ENCODE data around the gene CRTAC1. TPM values are rescaled to one million over a fixed set of nuclear protein-coding genes. Genes with fewer than 3 reads are reported as not detected.

Gene CRTAC1
- total RNA-seq, 1 donor from 2014 or later, result 0.66 TPM

DNA sequence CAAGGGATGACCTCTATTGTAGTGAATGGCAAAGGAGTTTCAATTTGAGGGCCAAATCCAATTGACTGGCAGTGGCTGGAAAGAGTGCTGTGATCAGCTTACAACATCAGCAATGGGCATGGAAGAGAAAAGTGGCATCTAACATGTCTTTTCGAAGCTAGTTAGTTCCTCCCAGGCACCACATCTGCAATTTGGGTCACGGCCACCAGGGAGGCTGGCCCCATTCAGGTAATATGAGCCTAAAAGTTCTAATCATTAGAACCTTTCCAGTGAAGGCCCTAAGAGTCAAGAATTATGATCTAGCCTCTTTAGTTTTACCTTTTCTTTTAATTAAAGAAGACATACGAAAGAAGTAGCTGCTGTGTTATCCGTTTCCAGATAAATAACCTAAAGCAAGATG, 17.3 kb downstream of the CRTAC1 start:
- H3K9ac ChIP-seq (ENCODE audit: low read length), result no peak overlapping the region
- no peaks in the 10 kb centered on the region for H3K4me1 ChIP-seq (ENCODE audit: insufficient read depth, low read length)
- H3K4me1 Mint-ChIP-seq (ENCODE audit: low read depth, unreplicated experiment), result no peaks in the 10 kb centered on the region
- H3K4me2 ChIP-seq (ENCODE audit: low read length), result no peak overlapping the region
- no peaks in the 10 kb centered on the region for H3K36me3 ChIP-seq (ENCODE audit: insufficient read depth, low read length)
- peaks cover 2% of the 10 kb centered on the region for H3K9me3 Mint-ChIP-seq (ENCODE audit: unreplicated experiment)
- no peak overlapping the region for H3K4me3 ChIP-seq (ENCODE audit: insufficient read depth, low read depth, low read length)
- H4K20me1 ChIP-seq (ENCODE audit: insufficient read depth, low read length), result no peaks in the 10 kb centered on the region
- H3K27ac ChIP-seq (ENCODE audit: low read depth, low read length), result no peak overlapping the region
- H3K36me3 Mint-ChIP-seq (ENCODE audit: low read depth, unreplicated experiment), result no peaks in the 10 kb centered on the region
- no peaks in the 10 kb centered on the region for H3K9me3 ChIP-seq (ENCODE audit: insufficient read depth, low read depth, low read length)
- DNase-seq (ENCODE audit: low read depth) (no peak), FAIRE-seq (no peak)
- TF ChIP-seq CTCF (IDR thresholded peaks at IDR 0.05; ENCODE audit: insufficient read depth, low read depth, low read length) (no peak), EZH2 (IDR thresholded peaks at IDR 0.05; ENCODE audit: insufficient read depth, low read length) (no peak)
- H2AFZ ChIP-seq (ENCODE audit: low read depth, low read length), result no peak overlapping the region
- no peaks in the 10 kb centered on the region for H3K79me2 ChIP-seq (ENCODE audit: insufficient read depth, low read length)
- H3K27ac Mint-ChIP-seq (ENCODE audit: unreplicated experiment), result no peak overlapping the region
- no peaks in the 10 kb centered on the region for H3K27me3 ChIP-seq (ENCODE audit: insufficient read depth, low read length)
- H3K4me3 Mint-ChIP-seq (ENCODE audit: unreplicated experiment), result no peak overlapping the region
- peaks cover 62% of the 10 kb centered on the region for H3K27me3 Mint-ChIP-seq (ENCODE audit: low read depth, unreplicated experiment)

DNA sequence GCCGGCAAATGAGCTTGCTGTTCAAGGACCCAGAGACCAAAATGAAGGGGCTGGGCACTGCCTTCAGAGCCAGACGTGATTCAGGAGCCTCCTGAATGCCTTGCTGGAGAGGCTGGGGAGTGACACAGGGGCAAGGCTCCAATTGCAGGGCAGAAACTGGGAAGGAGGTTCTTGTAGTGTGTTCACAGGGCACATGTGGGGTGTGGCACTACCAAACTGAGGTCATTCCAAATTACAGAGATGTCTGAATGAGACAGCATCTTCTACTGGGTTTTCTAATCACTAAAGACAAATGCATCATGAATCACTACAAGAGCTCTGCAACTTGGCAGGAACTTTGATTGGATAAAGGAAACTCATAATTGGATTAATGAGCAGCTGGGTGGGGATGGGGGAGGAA, 17.8 kb downstream of the CRTAC1 start:
- Mint-ChIP-seq H3K27ac (ENCODE audit: unreplicated experiment) (no peak overlapping the region), H3K4me1 (ENCODE audit: low read depth, unreplicated experiment) (no peaks in the 10 kb centered on the region), H3K27me3 (ENCODE audit: low read depth, unreplicated experiment) (peaks cover 67% of the 10 kb centered on the region), H3K36me3 (ENCODE audit: low read depth, unreplicated experiment) (no peaks in the 10 kb centered on the region), H3K4me3 (ENCODE audit: unreplicated experiment) (no peak overlapping the region), H3K9me3 (ENCODE audit: unreplicated experiment) (peaks cover 2% of the 10 kb centered on the region)
- Histone ChIP-seq H3K79me2 (ENCODE audit: insufficient read depth, low read length) (no peaks in the 10 kb centered on the region), H3K27me3 (ENCODE audit: insufficient read depth, low read length) (no peaks in the 10 kb centered on the region), H2AFZ (ENCODE audit: low read depth, low read length) (no peak overlapping the region), H3K9ac (ENCODE audit: low read length) (no peak overlapping the region), H3K9me3 (ENCODE audit: insufficient read depth, low read depth, low read length) (no peaks in the 10 kb centered on the region), H3K27ac (ENCODE audit: low read depth, low read length) (no peak overlapping the region), H3K4me3 (ENCODE audit: insufficient read depth, low read depth, low read length) (no peak overlapping the region), H3K4me1 (ENCODE audit: insufficient read depth, low read length) (no peaks in the 10 kb centered on the region), H3K4me2 (ENCODE audit: low read length) (no peak overlapping the region), H3K36me3 (ENCODE audit: insufficient read depth, low read length) (no peaks in the 10 kb centered on the region), H4K20me1 (ENCODE audit: insufficient read depth, low read length) (no peaks in the 10 kb centered on the region)
- FAIRE-seq (no peak), DNase-seq (ENCODE audit: low read depth) (no peak)
- TF ChIP-seq CTCF (IDR thresholded peaks at IDR 0.05; ENCODE audit: insufficient read depth, low read depth, low read length), result no peak
- no peak for TF ChIP-seq EZH2 (IDR thresholded peaks at IDR 0.05; ENCODE audit: insufficient read depth, low read length)

- no peak for DNase-seq (ENCODE audit: low read depth)
- H3K4me2 ChIP-seq (ENCODE audit: low read length), result no peak overlapping the region
- Mint-ChIP-seq H3K4me1 (ENCODE audit: low read depth, unreplicated experiment) (peaks cover 4% of the 10 kb centered on the region), H3K27me3 (ENCODE audit: low read depth, unreplicated experiment) (peaks cover 72% of the 10 kb centered on the region), H3K36me3 (ENCODE audit: low read depth, unreplicated experiment) (no peaks in the 10 kb centered on the region), H3K9me3 (ENCODE audit: unreplicated experiment) (peaks cover 2% of the 10 kb centered on the region), H3K4me3 (ENCODE audit: unreplicated experiment) (no peak overlapping the region), H3K27ac (ENCODE audit: unreplicated experiment) (no peak overlapping the region)
- no peaks in the 10 kb centered on the region for H3K79me2 ChIP-seq (ENCODE audit: insufficient read depth, low read length)
- TF ChIP-seq EZH2 (IDR thresholded peaks at IDR 0.05; ENCODE audit: insufficient read depth, low read length) (no peak), CTCF (IDR thresholded peaks at IDR 0.05; ENCODE audit: insufficient read depth, low read depth, low read length) (no peak)
- H3K27ac ChIP-seq (ENCODE audit: low read depth, low read length), result no peak overlapping the region
- H3K9ac ChIP-seq (ENCODE audit: low read length), result no peak overlapping the region
- H3K4me1 ChIP-seq (ENCODE audit: insufficient read depth, low read length), result no peaks in the 10 kb centered on the region
- H3K36me3 ChIP-seq (ENCODE audit: insufficient read depth, low read length), result no peaks in the 10 kb centered on the region
- no peak for FAIRE-seq
- no peaks in the 10 kb centered on the region for H4K20me1 ChIP-seq (ENCODE audit: insufficient read depth, low read length)
- H3K4me3 ChIP-seq (ENCODE audit: insufficient read depth, low read depth, low read length), result no peak overlapping the region
- H2AFZ ChIP-seq (ENCODE audit: low read depth, low read length), result no peak overlapping the region
- peaks cover 4% of the 10 kb centered on the region for H3K27me3 ChIP-seq (ENCODE audit: insufficient read depth, low read length)
- H3K9me3 ChIP-seq (ENCODE audit: insufficient read depth, low read depth, low read length), result no peaks in the 10 kb centered on the region
These were observed 19.3 kb downstream of the CRTAC1 start for GRCh38 chr10:98010939-98011685.

Measured in astrocyte (in vitro differentiated cells and primary cell).